H9 (cell line): ENCODE measurements around the gene ABCF1. TPM values are rescaled to one million over a fixed set of nuclear protein-coding genes. Genes with fewer than 3 reads are reported as not detected.

Experiments used
- DNase-seq: peaks from one replicate; pipeline ENCODE4 v3.0.0-alpha.2; 2017
- H2AFZ ChIP-seq: one replicate; pipeline ENCODE4 v1.6.1; 2013; ENCODE audit warnings: mild to moderate bottlenecking, low read length, control low read depth, moderate library complexity
- H2AK5ac ChIP-seq: 2 replicates; pipeline ENCODE4 v1.6.1; 2013; ENCODE audit warnings: low read length, control low read depth, mixed read lengths; ENCODE audit not compliant: insufficient read length
- H2BK120ac ChIP-seq: one replicate; pipeline ENCODE4 v1.6.1; 2013; ENCODE audit warnings: low read depth, mild to moderate bottlenecking, low read length, control low read depth, inconsistent platforms; ENCODE audit not compliant: poor library complexity, severe bottlenecking
- H2BK12ac ChIP-seq: 2 replicates; pipeline ENCODE4 v1.6.1; 2013; ENCODE audit warnings: low read length, control low read depth, mixed read lengths, low read depth; ENCODE audit not compliant: insufficient read length
- H2BK15ac ChIP-seq: 2 replicates; pipeline ENCODE4 v1.6.1; 2013; ENCODE audit warnings: low read depth, low read length, control low read depth
- H2BK20ac ChIP-seq: one replicate; pipeline ENCODE4 v1.6.1; 2013; ENCODE audit warnings: low read depth, mild to moderate bottlenecking, low read length, control low read depth, inconsistent platforms; ENCODE audit not compliant: poor library complexity, severe bottlenecking
- H2BK5ac ChIP-seq: 2 replicates; pipeline ENCODE4 v1.6.1; 2013; ENCODE audit warnings: low read length, control low read depth, mixed read lengths; ENCODE audit not compliant: insufficient read length
- H3K14ac ChIP-seq: 2 replicates; pipeline ENCODE4 v1.6.1; 2013; ENCODE audit warnings: low read length, control low read depth; ENCODE audit not compliant: insufficient read depth
- H3K18ac ChIP-seq: 2 replicates; pipeline ENCODE4 v1.6.1; 2013; ENCODE audit warnings: low read depth, mild to moderate bottlenecking, mixed read lengths, low read length, control low read depth; ENCODE audit not compliant: insufficient read length
- H3K23ac ChIP-seq: 2 replicates; pipeline ENCODE4 v1.6.1; 2013; ENCODE audit warnings: low read length, control low read depth, mixed read lengths, low read depth; ENCODE audit not compliant: insufficient read length
- H3K23me2 ChIP-seq: 2 replicates; pipeline ENCODE4 v1.6.1; 2013; ENCODE audit warnings: low read depth, mild to moderate bottlenecking, mixed read lengths, low read length, control low read depth; ENCODE audit not compliant: insufficient read length, poor library complexity, severe bottlenecking
- H3K27ac ChIP-seq: 2 replicates; pipeline ENCODE4 v1.5.1; 2013; ENCODE audit warnings: low read length, control low read depth, mixed read lengths, low read depth; ENCODE audit not compliant: insufficient read length
- H3K27me3 ChIP-seq: 2 replicates; pipeline ENCODE4 v1.6.1; 2013; ENCODE audit warnings: low read length, control low read depth, inconsistent platforms; ENCODE audit not compliant: insufficient read depth
- H3K4ac ChIP-seq: 2 replicates; pipeline ENCODE4 v1.6.1; 2013; ENCODE audit warnings: low read depth, mild to moderate bottlenecking, control low read depth, inconsistent platforms, low read length, moderate library complexity
- H3K4me1 ChIP-seq: 2 replicates; pipeline ENCODE4 v1.6.1; 2013; ENCODE audit warnings: low read length, control low read depth, inconsistent platforms; ENCODE audit not compliant: insufficient read depth
- H3K4me2 ChIP-seq: 2 replicates; pipeline ENCODE4 v1.6.1; 2013; ENCODE audit warnings: low read length, control low read depth, mixed read lengths; ENCODE audit not compliant: insufficient read length, insufficient read depth
- H3K56ac ChIP-seq: 2 replicates; pipeline ENCODE4 v1.6.1; 2013; ENCODE audit warnings: low read depth, mild to moderate bottlenecking, mixed read lengths, low read length, control low read depth; ENCODE audit not compliant: insufficient read length
- H3K79me1 ChIP-seq: 2 replicates; pipeline ENCODE4 v1.6.1; 2013; ENCODE audit warnings: low read depth, mild to moderate bottlenecking, moderate library complexity, low read length, control low read depth, inconsistent platforms; ENCODE audit not compliant: insufficient read depth, poor library complexity, severe bottlenecking
- H3K79me2 ChIP-seq: 2 replicates; pipeline ENCODE4 v1.6.1; 2013; ENCODE audit warnings: low read length, control low read depth, inconsistent platforms; ENCODE audit not compliant: insufficient read depth
- H3K9ac ChIP-seq: 2 replicates; pipeline ENCODE4 v1.6.1; 2013; ENCODE audit warnings: low read length, control low read depth, mixed read lengths; ENCODE audit not compliant: insufficient read length; ENCODE audit errors: extremely low read depth
- H3K9me3 ChIP-seq: one replicate; pipeline ENCODE4 v1.6.1; 2013; ENCODE audit warnings: low read depth, low read length, inconsistent platforms; ENCODE audit not compliant: control insufficient read depth
- H3T11ph ChIP-seq: one replicate; pipeline ENCODE4 v1.6.1; 2013; ENCODE audit warnings: mild to moderate bottlenecking, low read length, control low read depth, inconsistent platforms
- H4K20me1 ChIP-seq: one replicate; pipeline ENCODE4 v1.6.1; 2013; ENCODE audit not compliant: control insufficient read depth, insufficient read length, insufficient read depth
- H4K5ac ChIP-seq: 2 replicates; pipeline ENCODE4 v1.6.1; 2013; ENCODE audit warnings: low read depth, mild to moderate bottlenecking, mixed read lengths, low read length, control low read depth; ENCODE audit not compliant: insufficient read length
- H4K8ac ChIP-seq: replicated peaks from 2 replicates; pipeline ENCODE4 v1.6.1; 2013; ENCODE audit warnings: low read length, control low read depth, mixed read lengths, low read depth; ENCODE audit not compliant: insufficient read length
- H4K91ac ChIP-seq: 2 replicates; pipeline ENCODE4 v1.6.1; 2013; ENCODE audit warnings: low read depth, mild to moderate bottlenecking, moderate library complexity, mixed read lengths, low read length, control low read depth; ENCODE audit not compliant: insufficient read length
- H3K27ac Mint-ChIP-seq, 3 experiments: 2 replicates in 2 of 3; 3 replicates in 1 of 3; pipeline ENCODE4 v1.8.0; 2020 to 2021; ENCODE audit warnings: mixed read lengths in 3 of 3, mild to moderate bottlenecking in 1 of 3, moderate library complexity in 1 of 3
- H3K27me3 Mint-ChIP-seq: 2 replicates; pipeline ENCODE4 v1.8.0; 2021; ENCODE audit warnings: low read depth, mild to moderate bottlenecking, moderate library complexity, mixed read lengths
- H3K36me3 Mint-ChIP-seq, 3 experiments: 2 replicates in 2 of 3; 3 replicates in 1 of 3; pipeline ENCODE4 v1.8.0; 2020 to 2021; ENCODE audit warnings: low read depth in 3 of 3, mixed read lengths in 3 of 3; ENCODE audit not compliant: insufficient read depth in 1 of 3
- H3K4me1 Mint-ChIP-seq, 2 experiments: 2 replicates each; pipeline ENCODE4 v1.8.0; 2020; ENCODE audit warnings: mixed read lengths in 2 of 2
- H3K4me3 Mint-ChIP-seq, 2 experiments: 2 replicates in 1 of 2; 3 replicates in 1 of 2; pipeline ENCODE4 v1.8.0; 2020 to 2021; ENCODE audit warnings: mild to moderate bottlenecking in 2 of 2, mixed read lengths in 2 of 2, moderate library complexity in 1 of 2
- H3K9me3 Mint-ChIP-seq, 2 experiments: 2 replicates in 1 of 2; 3 replicates in 1 of 2; pipeline ENCODE4 v1.8.0; 2020; ENCODE audit warnings: mild to moderate bottlenecking in 2 of 2, mixed read lengths in 2 of 2, moderate library complexity in 1 of 2
- CTCF ChIP-seq: fragments of 200-600 bp; sonication (generic); conservative IDR thresholded peaks from 3 replicates; pipeline ENCODE4 v1.8.0; 2021; ENCODE audit warnings: antibody characterized with exemption, mild to moderate bottlenecking
- WGBS: extraction: QIAGEN DNeasy Blood & Tissue Kit; methylation state at CpG from one replicate; pipeline ENCODE4 v1.1.7; 2013; ENCODE audit warnings: missing lambda C conversion rate, low lambda C conversion rate, mixed read lengths; ENCODE audit not compliant: insufficient read length; ENCODE audit errors: extremely low coverage; 5-methylcytosine and 5-hydroxymethylcytosine counted together
- total RNA-seq: library from RNA; stranded (reverse); gene quantifications from 2 replicates; pipeline ENCODE4 v1.2.1, GENCODE V29; 2021

Gene ABCF1
- total RNA-seq, 1 experiment from 2014 or later = 118 TPM

- Histone ChIP-seq H2AFZ (no peak overlapping the region), H3K4me2 (peak overlapping the region; percentile 53), H2BK20ac (no peak overlapping the region), H3K14ac (no peak overlapping the region), H4K91ac (no peak overlapping the region), H3K9ac (peak overlapping the region; percentile 72), H2BK15ac (no peak overlapping the region), H3T11ph (no peak overlapping the region), H3K18ac (no peak overlapping the region), H3K56ac (no peak overlapping the region), H3K27me3 (no peaks in the 10 kb centered on the region), H3K9me3 (no peaks in the 10 kb centered on the region), H2BK12ac (no peak overlapping the region), H4K20me1 (no peaks in the 10 kb centered on the region), H3K27ac (no peak overlapping the region), H3K23ac (no peak overlapping the region), H3K23me2 (peaks cover 21% of the 10 kb centered on the region), H4K8ac (no peak overlapping the region), H3K4me1 (peaks cover 4% of the 10 kb centered on the region; the same call in 1 of the 2 replicates), H2AK5ac (no peak overlapping the region), H2BK5ac (no peak overlapping the region), H2BK120ac (no peak overlapping the region), H3K79me2 (peaks cover 2% of the 10 kb centered on the region; the same call in 1 of the 2 replicates), H3K79me1 (peaks cover 4% of the 10 kb centered on the region), H4K5ac (no peak overlapping the region), H3K4ac (no peak overlapping the region)
- Mint-ChIP-seq H3K27ac (peak overlapping the region in 2 of 3 experiments; percentile 90 to 100; a peak in 5 of 7 replicates), H3K9me3 (peaks cover 8 to 12% of the 10 kb centered on the region in 2 experiments; a peak in 3 of 5 replicates), H3K4me3 (peak overlapping the region; percentile 92 to 97), H3K4me1 (peaks cover 22 to 23% of the 10 kb centered on the region in 2 experiments), H3K36me3 (peaks cover 38 to 66% (median 56%) of the 10 kb centered on the region in 3 experiments), H3K27me3 (no peaks in the 10 kb centered on the region; the same call in 1 of the 2 replicates)
- TF ChIP-seq CTCF = no peak
- WGBS = no CpG with 5 or more reads among the region's 8 CpGs
- DNase-seq = no peak
These were observed 47.1 kb downstream of the ABCF1 start for GRCh38 chr6:30618270-30618797.
